ENCODE data around the gene RANGAP1. TPM values are rescaled to one million over a fixed set of nuclear protein-coding genes. Genes with fewer than 3 reads are reported as not detected.
"Not testable (repeated sequence)": the region's sequence is repeated elsewhere in the genome, so short reads cannot be mapped to it uniquely, and the experiment has no call there.

RANGAP1 gene
- polyA plus RNA-seq, 2 of the 4 experiments (the other 2 are of a cell fraction): 44.9 to 75.1 TPM

DNA sequence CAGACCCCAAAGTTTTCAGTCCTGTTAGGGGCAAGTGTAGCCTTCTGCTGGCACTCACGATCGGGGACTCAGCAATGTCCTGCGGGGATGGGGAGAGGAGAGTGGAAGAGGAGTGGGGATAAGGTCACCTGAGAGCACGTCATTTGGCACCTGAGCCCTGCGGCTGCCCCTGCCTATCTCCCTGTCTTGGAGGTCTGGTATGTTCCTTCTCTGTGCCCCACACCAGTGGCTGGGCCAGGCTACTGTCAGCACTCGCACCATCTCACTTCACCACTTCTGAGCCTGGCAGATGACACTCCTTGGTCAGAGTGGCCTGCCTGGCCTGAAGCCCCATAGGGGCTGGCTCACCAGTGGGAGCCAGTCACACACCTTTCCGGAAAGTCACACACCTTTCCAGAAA lies 25.1 kb downstream of the RANGAP1 start:
- POLR2A ChIA-PET: no interaction called here
- Histone ChIP-seq H3K9me3 (no peaks in the 10 kb centered on the region), H3K4me1 (peaks cover 21% of the 10 kb centered on the region), H3K4me3 (no peak overlapping the region), H3K4me2 (no peak overlapping the region), H3K27ac (no peak overlapping the region)
- 91% methylated on average over 6 of the region's 7 CpGs for WGBS (ENCODE audit: missing lambda C conversion rate)
- TF ChIP-seq ZFP36 (IDR thresholded peaks at IDR 0.05; ENCODE audit: borderline replicate concordance, partially characterized antibody) (no peak), HOXB13 (CRISPR knock-in tag; IDR thresholded peaks at IDR 0.05; ENCODE audit: low read depth) (no peak), MYC (IDR thresholded peaks at IDR 0.05; ENCODE audit: borderline replicate concordance, low read length) (no peak), POLR2A (IDR thresholded peaks at IDR 0.05; ENCODE audit: low read length) (no peak), JUNB (IDR thresholded peaks at IDR 0.05) (no peak), ZNF302 (CRISPR knock-in tag; IDR thresholded peaks at IDR 0.05) (no peak), CBX8 (IDR thresholded peaks at IDR 0.05) (no peak), MAZ (IDR thresholded peaks at IDR 0.05; ENCODE audit: borderline replicate concordance, low read depth, low read length) (no peak), CEBPB (IDR thresholded peaks at IDR 0.05) (no peak), RNF2 (IDR thresholded peaks at IDR 0.05; ENCODE audit: borderline replicate concordance, low read depth) (no peak), KDM5A (IDR thresholded peaks at IDR 0.05) (no peak), NR3C1 (IDR thresholded peaks at IDR 0.05) (no peak), EHMT2 (IDR thresholded peaks at IDR 0.05; ENCODE audit: low read depth) (no peak), HOXB5 (CRISPR knock-in tag; IDR thresholded peaks at IDR 0.05) (no peak)
- TF ChIP-seq, protein P1, sequence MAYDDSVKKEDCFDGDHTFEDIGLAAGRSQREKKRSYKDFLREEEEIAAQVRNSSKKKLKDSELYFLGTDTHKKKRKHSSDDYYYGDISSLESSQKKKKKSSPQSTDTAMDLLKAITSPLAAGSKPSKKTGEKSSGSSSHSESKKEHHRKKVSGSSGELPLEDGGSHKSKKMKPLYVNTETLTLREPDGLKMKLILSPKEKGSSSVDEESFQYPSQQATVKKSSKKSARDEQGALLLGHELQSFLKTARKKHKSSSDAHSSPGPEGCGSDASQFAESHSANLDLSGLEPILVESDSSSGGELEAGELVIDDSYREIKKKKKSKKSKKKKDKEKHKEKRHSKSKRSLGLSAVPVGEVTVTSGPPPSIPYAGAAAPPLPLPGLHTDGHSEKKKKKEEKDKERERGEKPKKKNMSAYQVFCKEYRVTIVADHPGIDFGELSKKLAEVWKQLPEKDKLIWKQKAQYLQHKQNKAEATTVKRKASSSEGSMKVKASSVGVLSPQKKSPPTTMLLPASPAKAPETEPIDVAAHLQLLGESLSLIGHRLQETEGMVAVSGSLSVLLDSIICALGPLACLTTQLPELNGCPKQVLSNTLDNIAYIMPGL (CRISPR knock-in tag; IDR thresholded peaks at IDR 0.05; ENCODE audit: borderline replicate concordance): no peak
- TF ChIP-seq, protein P2, sequence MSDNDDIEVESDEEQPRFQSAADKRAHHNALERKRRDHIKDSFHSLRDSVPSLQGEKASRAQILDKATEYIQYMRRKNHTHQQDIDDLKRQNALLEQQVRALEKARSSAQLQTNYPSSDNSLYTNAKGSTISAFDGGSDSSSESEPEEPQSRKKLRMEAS (IDR thresholded peaks at IDR 0.05): no peak
- TF ChIP-seq, protein P3, sequence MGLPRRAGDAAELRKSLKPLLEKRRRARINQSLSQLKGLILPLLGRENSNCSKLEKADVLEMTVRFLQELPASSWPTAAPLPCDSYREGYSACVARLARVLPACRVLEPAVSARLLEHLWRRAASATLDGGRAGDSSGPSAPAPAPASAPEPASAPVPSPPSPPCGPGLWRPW (IDR thresholded peaks at IDR 0.05): no peak
- TF ChIP-seq, protein P4, sequence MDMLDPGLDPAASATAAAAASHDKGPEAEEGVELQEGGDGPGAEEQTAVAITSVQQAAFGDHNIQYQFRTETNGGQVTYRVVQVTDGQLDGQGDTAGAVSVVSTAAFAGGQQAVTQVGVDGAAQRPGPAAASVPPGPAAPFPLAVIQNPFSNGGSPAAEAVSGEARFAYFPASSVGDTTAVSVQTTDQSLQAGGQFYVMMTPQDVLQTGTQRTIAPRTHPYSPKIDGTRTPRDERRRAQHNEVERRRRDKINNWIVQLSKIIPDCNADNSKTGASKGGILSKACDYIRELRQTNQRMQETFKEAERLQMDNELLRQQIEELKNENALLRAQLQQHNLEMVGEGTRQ (IDR thresholded peaks at IDR 0.05): no peak
- TF ChIP-seq, protein P5, sequence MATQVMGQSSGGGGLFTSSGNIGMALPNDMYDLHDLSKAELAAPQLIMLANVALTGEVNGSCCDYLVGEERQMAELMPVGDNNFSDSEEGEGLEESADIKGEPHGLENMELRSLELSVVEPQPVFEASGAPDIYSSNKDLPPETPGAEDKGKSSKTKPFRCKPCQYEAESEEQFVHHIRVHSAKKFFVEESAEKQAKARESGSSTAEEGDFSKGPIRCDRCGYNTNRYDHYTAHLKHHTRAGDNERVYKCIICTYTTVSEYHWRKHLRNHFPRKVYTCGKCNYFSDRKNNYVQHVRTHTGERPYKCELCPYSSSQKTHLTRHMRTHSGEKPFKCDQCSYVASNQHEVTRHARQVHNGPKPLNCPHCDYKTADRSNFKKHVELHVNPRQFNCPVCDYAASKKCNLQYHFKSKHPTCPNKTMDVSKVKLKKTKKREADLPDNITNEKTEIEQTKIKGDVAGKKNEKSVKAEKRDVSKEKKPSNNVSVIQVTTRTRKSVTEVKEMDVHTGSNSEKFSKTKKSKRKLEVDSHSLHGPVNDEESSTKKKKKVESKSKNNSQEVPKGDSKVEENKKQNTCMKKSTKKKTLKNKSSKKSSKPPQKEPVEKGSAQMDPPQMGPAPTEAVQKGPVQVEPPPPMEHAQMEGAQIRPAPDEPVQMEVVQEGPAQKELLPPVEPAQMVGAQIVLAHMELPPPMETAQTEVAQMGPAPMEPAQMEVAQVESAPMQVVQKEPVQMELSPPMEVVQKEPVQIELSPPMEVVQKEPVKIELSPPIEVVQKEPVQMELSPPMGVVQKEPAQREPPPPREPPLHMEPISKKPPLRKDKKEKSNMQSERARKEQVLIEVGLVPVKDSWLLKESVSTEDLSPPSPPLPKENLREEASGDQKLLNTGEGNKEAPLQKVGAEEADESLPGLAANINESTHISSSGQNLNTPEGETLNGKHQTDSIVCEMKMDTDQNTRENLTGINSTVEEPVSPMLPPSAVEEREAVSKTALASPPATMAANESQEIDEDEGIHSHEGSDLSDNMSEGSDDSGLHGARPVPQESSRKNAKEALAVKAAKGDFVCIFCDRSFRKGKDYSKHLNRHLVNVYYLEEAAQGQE (IDR thresholded peaks at IDR 0.05): no peak
- FAIRE-seq (no peak), DNase-seq (ENCODE audit: low read depth in 1 of 2, low spot score in 1 of 2) (no peak), ATAC-seq (no peak)
- CTCF ChIA-PET: no interaction called here

DNA sequence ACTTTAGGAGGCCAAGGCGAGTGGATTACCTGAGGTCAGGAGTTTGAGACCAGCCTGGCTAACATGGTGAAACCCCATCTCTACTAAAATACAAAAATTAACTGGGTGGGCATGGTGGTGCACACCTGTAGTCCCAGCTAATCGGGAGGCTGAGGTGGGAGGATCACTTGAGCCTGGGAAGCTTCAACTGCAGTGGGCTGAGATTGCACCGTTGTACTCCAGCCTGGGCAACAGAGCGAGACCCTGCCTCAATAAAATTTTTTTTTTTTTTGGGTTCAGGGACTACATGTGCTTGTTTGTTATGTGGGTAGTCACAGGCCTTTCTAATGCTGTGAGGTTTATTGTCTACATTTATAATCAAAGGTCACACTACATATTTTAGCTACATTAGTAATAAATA lies 26.2 kb downstream of the RANGAP1 start:
- H3K9me3 ChIP-seq; ATAC-seq; POLR2A ChIA-PET; H3K4me3 ChIP-seq; FAIRE-seq; DNase-seq (ENCODE audit: low read depth in 1 of 2, low spot score in 1 of 2); H3K4me2 ChIP-seq; H3K27ac ChIP-seq: not testable (repeated sequence)
- 98% methylated on average over 4 of the region's 4 CpGs for WGBS (ENCODE audit: missing lambda C conversion rate)
- CTCF ChIA-PET: interaction anchor here (1.3 kb wide), 1 partner anchor 13 kb away, joined by 4 read pairs; no protein-coding TSS in a partner anchor
- peaks cover 21% of the 10 kb centered on the region for H3K4me1 ChIP-seq
